ENCODE data around the gene PPARG.
"Not testable (repeated sequence)": the region's sequence is repeated elsewhere in the genome, so short reads cannot be mapped to it uniquely, and the experiment has no call there.

GRCh38 chr3:12386514-12387291, 97.8 kb downstream of the PPARG start:
- TF ChIP-seq CTCF, POLR2A (IDR thresholded peaks at IDR 0.05): not testable (repeated sequence)
